Smooth muscle cell (in vitro differentiated cells): ENCODE data around the gene TNNT1. TPM values are rescaled to one million over a fixed set of nuclear protein-coding genes. Genes with fewer than 3 reads are reported as not detected.

Experiments
- DNase-seq: peaks from one replicate; lab custom pipeline; 2025; ENCODE audit not compliant: unreplicated experiment; lab: John Stamatoyannopoulos, UW
- H2AFZ ChIP-seq: fragments of 200-600 bp; sonication (generic); 2 replicates; pipeline ENCODE4 v1.6.0; 2016; ENCODE audit warnings: antibody characterized with exemption, low read depth, mild to moderate bottlenecking
- H3F3A ChIP-seq: fragments of 200-600 bp; sonication (generic); 2 replicates; pipeline ENCODE4 v1.6.0; 2017; ENCODE audit warnings: antibody characterized with exemption, low read depth
- H3K27ac ChIP-seq: fragments of 200-600 bp; sonication (generic); 2 replicates; pipeline ENCODE4 v1.5.1; 2016; ENCODE audit warnings: low read depth, mild to moderate bottlenecking
- H3K27me3 ChIP-seq: fragments of 200-600 bp; sonication (generic); 2 replicates; pipeline ENCODE4 v1.6.1; 2016; ENCODE audit warnings: low read depth, mild to moderate bottlenecking
- H3K36me3 ChIP-seq: fragments of 200-600 bp; sonication (generic); 2 replicates; pipeline ENCODE4 v1.5.1; 2016; ENCODE audit warnings: low read depth
- H3K4me1 ChIP-seq: fragments of 200-600 bp; sonication (generic); 2 replicates; pipeline ENCODE4 v1.5.1; 2016; ENCODE audit warnings: low read depth
- H3K4me2 ChIP-seq: fragments of 200-600 bp; sonication (generic); 2 replicates; pipeline ENCODE4 v1.6.0; 2016; ENCODE audit warnings: mild to moderate bottlenecking
- H3K4me3 ChIP-seq: fragments of 200-600 bp; sonication (generic); 2 replicates; pipeline ENCODE4 v1.5.1; 2016; ENCODE audit warnings: mild to moderate bottlenecking
- H3K79me2 ChIP-seq: fragments of 200-600 bp; sonication (generic); 2 replicates; pipeline ENCODE4 v1.6.0; 2016; ENCODE audit warnings: low read depth, mild to moderate bottlenecking
- H3K9ac ChIP-seq: fragments of 200-600 bp; sonication (generic); 2 replicates; pipeline ENCODE4 v1.6.0; 2016; ENCODE audit warnings: low read depth
- H3K9me3 ChIP-seq: fragments of 200-600 bp; sonication (generic); replicated peaks from 2 replicates; pipeline ENCODE4 v1.5.1; 2016; ENCODE audit warnings: low read depth
- H4K20me1 ChIP-seq: fragments of 200-600 bp; sonication (generic); 2 replicates; pipeline ENCODE4 v1.6.0; 2016; ENCODE audit warnings: low read depth
- CTCF ChIP-seq: fragments of 200-600 bp; sonication (generic); IDR thresholded peaks from 2 replicates; pipeline ENCODE4 v1.5.1; 2017; ENCODE audit warnings: borderline replicate concordance, mild to moderate bottlenecking, antibody characterized with exemption; ENCODE audit not compliant: insufficient read depth, poor library complexity, severe bottlenecking
- WGBS: methylation state at CpG from one replicate; pipeline ENCODE4 v1.1.7; 2016; ENCODE audit warnings: low lambda C conversion rate; 5-methylcytosine and 5-hydroxymethylcytosine counted together
- polyA plus RNA-seq: library from polyadenylated mRNA; unstranded; fragments of >200 nt; fragmentation: Nextera tagmentation; extraction: Ambion mirVana; gene quantifications from 2 replicates; pipeline ENCODE4 v1.2.1, GENCODE V29; 2016
- total RNA-seq: library from RNA; depleted of rRNA; stranded (reverse); fragments of >200 nt; gene quantifications from 2 replicates; pipeline ENCODE4 v1.2.3, GENCODE V29; 2014

The TNNT1 gene
- total and polyA plus RNA-seq, 2 experiments from 2014 or later: 24.5 to 27.1 TPM

- Histone ChIP-seq H4K20me1 (no peaks in the 10 kb centered on the region), H3K4me1 (no peaks in the 10 kb centered on the region), H3K27ac (no peak overlapping the region), H3K9ac (no peak overlapping the region), H3K4me3 (no peak overlapping the region), H3F3A (no peaks in the 10 kb centered on the region), H2AFZ (no peak overlapping the region), H3K36me3 (no peaks in the 10 kb centered on the region), H3K4me2 (no peak overlapping the region), H3K9me3 (no peaks in the 10 kb centered on the region), H3K27me3 (no peaks in the 10 kb centered on the region), H3K79me2 (no peaks in the 10 kb centered on the region)
- no peak for TF ChIP-seq CTCF
- no peak for DNase-seq
- 86% methylated on average over 25 of the region's 25 CpGs for WGBS
These were observed 15.2 kb downstream of the TNNT1 start for GRCh38 chr19:55133639-55134444.

- no peaks in the 10 kb centered on the region for H3K4me1 ChIP-seq
- no peak overlapping the region for H3K4me2 ChIP-seq
- H3K9me3 ChIP-seq: no peaks in the 10 kb centered on the region
- H3K27ac ChIP-seq: no peak overlapping the region
- H2AFZ ChIP-seq: no peak overlapping the region
- H3K27me3 ChIP-seq: no peaks in the 10 kb centered on the region
- H3K9ac ChIP-seq: no peak overlapping the region
- H4K20me1 ChIP-seq: no peaks in the 10 kb centered on the region
- no peak for TF ChIP-seq CTCF
- no peaks in the 10 kb centered on the region for H3K79me2 ChIP-seq
- no peaks in the 10 kb centered on the region for H3F3A ChIP-seq
- no peaks in the 10 kb centered on the region for H3K36me3 ChIP-seq
- no peak for DNase-seq
- no peak overlapping the region for H3K4me3 ChIP-seq
- 80% methylated on average over 14 of the region's 14 CpGs for WGBS
These were observed 16.4 kb downstream of the TNNT1 start for GRCh38 chr19:55132453-55133129.

DNA sequence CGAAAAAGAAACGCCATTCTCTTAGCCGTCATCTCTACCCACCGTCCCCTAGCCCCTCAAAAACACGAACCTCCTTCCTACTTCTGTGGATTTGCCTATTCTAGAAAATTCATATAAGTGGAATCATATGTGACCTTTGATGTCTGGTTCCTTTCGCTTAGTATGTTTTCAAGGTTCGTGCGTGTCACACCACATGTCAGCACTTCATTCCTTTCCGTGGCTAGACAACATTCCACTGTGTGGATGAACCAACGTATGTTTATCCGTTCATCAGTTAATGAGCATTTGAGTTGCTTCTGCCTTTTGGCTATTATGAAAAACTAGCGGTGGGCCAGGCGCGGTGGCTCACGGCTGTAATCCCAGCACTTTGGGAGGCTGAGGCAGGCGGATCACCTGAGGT lies 17.6 kb downstream of the TNNT1 start:
- Histone ChIP-seq H3K79me2 (no peaks in the 10 kb centered on the region), H3K27ac (no peak overlapping the region), H3K4me3 (no peak overlapping the region), H3K4me1 (no peaks in the 10 kb centered on the region), H2AFZ (no peak overlapping the region), H3K4me2 (no peak overlapping the region), H3K36me3 (no peaks in the 10 kb centered on the region), H3K27me3 (no peaks in the 10 kb centered on the region), H4K20me1 (no peaks in the 10 kb centered on the region), H3K9me3 (no peaks in the 10 kb centered on the region), H3K9ac (no peak overlapping the region), H3F3A (no peaks in the 10 kb centered on the region)
- WGBS: 87% methylated on average over 16 of the region's 16 CpGs
- TF ChIP-seq CTCF: no peak
- no peak for DNase-seq
